H7 (cell line): Measurements from ENCODE around the gene CCR5. TPM values are rescaled to one million over a fixed set of nuclear protein-coding genes. Genes with fewer than 3 reads are reported as not detected.

Experiments
- DNase-seq: peaks from one replicate; pipeline ENCODE4 v3.0.0; 2012
- H3K27me3 ChIP-seq: 2 replicates; pipeline ENCODE4 v1.6.0; 2011; ENCODE audit warnings: mild to moderate bottlenecking, low read length; ENCODE audit not compliant: control insufficient read depth, insufficient read depth
- H3K36me3 ChIP-seq: replicated peaks from 2 replicates; pipeline ENCODE4 v1.5.1; 2011; ENCODE audit warnings: low read length; ENCODE audit not compliant: control insufficient read depth, insufficient read depth
- H3K4me3 ChIP-seq: 2 replicates; pipeline ENCODE4 v1.5.1; 2011; ENCODE audit warnings: low read depth, mild to moderate bottlenecking, control low read depth, low read length, moderate library complexity; ENCODE audit not compliant: insufficient read depth
- total RNA-seq: library from RNA; depleted of rRNA; stranded (reverse); fragments of >200 nt; shearing (Covaris generic); gene quantifications from 2 replicates; pipeline ENCODE4 v1.2.3, GENCODE V29; 2014

CCR5 gene
- total RNA-seq, 1 experiment from 2014 or later, result not detected

DNA sequence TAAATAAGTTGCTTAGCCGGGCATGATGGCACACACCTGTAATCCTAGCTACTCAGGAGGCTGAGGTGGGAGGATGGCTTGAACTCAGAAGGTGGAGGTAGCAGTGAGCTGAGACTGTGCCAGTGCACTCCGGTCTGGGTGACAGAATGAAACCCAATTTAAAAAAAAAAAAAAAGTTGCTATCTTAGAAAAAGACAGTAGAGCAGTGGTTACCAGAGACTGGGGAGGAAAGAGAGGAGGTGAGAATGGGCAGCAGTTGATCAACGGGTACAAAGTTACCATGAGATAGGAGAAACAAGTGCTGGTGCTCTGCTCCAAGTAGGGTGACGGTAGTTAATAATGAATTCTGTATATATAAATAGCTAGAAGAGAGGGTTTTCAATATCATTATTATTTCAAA lies 17.7 kb upstream of the CCR5 start:
- Histone ChIP-seq H3K36me3 (no peaks in the 10 kb centered on the region), H3K27me3 (no peaks in the 10 kb centered on the region), H3K4me3 (no peak overlapping the region)
- no peak for DNase-seq

GRCh38 chr3:46353647-46354410 lies 16.9 kb upstream of the CCR5 start, which contains the start of gene CCR2:
TSS of gene CCR2 (plus strand) at chr3:46354111. CDS start at chr3:46357528, 3,417 bp downstream.
- no peak for DNase-seq
- no peak within 1 kb of the TSS for H3K4me3 ChIP-seq
- H3K27me3 ChIP-seq, result no peaks in the 10 kb centered on the region
- H3K36me3 ChIP-seq, result no peaks in the 10 kb centered on the region

DNA sequence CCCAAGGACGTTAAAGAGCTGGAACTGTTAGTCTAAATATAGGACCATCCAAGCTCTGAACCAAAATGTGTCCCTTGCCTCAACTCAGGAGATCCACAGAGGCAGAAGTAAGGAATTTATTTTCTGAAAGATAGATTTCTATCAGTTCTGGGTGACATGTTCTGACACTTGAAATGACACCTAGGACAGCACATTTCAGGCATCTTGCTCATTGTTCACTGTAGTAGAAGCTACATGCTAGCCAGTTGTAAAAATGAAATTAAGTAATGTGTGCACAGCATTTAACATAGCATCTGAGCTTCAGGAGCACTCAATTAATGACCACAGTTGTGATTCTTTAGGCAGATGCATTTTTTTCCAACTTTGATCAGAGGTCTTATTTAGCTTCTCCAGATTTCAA lies 16.3 kb upstream of the CCR5 start:
- Histone ChIP-seq H3K27me3 (no peaks in the 10 kb centered on the region), H3K36me3 (no peaks in the 10 kb centered on the region), H3K4me3 (no peak overlapping the region)
- DNase-seq, result no peak

DNA sequence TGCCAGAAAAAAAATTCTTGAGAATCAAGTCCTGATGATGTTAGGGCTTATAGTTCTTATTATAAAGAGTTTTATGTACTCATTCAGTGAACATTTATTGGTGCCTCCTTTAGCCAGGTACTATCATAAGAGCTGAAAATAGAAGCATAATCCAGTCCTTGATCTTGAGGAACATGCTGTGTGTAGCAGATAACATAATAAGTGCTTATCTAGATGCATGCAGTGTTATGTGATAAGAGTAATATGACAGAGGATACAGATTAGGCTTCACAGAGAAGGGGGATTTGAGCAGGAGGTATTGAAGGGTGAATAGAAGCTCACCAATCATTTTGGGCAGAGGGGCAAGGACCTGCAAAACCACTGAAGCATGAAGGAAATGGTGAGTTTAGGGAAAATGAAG lies 15.8 kb upstream of the CCR5 start:
- H3K4me3 ChIP-seq, result no peak overlapping the region
- H3K27me3 ChIP-seq, result no peaks in the 10 kb centered on the region
- no peaks in the 10 kb centered on the region for H3K36me3 ChIP-seq
- DNase-seq, result no peak

GRCh38 chr3:46356276-46356675 lies 14.5 kb upstream of the CCR5 start:
- H3K27me3 ChIP-seq, result no peaks in the 10 kb centered on the region
- DNase-seq, result no peak
- no peak overlapping the region for H3K4me3 ChIP-seq
- no peaks in the 10 kb centered on the region for H3K36me3 ChIP-seq

GRCh38 chr3:46356909-46357308 lies 13.8 kb upstream of the CCR5 start:
- no peaks in the 10 kb centered on the region for H3K36me3 ChIP-seq
- no peaks in the 10 kb centered on the region for H3K27me3 ChIP-seq
- DNase-seq, result no peak
- no peak overlapping the region for H3K4me3 ChIP-seq

DNA sequence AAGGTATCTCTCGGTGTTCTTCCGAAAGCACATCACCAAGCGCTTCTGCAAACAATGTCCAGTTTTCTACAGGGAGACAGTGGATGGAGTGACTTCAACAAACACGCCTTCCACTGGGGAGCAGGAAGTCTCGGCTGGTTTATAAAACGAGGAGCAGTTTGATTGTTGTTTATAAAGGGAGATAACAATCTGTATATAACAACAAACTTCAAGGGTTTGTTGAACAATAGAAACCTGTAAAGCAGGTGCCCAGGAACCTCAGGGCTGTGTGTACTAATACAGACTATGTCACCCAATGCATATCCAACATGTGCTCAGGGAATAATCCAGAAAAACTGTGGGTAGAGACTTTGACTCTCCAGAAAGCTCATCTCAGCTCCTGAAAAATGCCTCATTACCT lies 12.3 kb upstream of the CCR5 start:
- no peak for DNase-seq
- no peaks in the 10 kb centered on the region for H3K27me3 ChIP-seq
- no peaks in the 10 kb centered on the region for H3K36me3 ChIP-seq

DNA sequence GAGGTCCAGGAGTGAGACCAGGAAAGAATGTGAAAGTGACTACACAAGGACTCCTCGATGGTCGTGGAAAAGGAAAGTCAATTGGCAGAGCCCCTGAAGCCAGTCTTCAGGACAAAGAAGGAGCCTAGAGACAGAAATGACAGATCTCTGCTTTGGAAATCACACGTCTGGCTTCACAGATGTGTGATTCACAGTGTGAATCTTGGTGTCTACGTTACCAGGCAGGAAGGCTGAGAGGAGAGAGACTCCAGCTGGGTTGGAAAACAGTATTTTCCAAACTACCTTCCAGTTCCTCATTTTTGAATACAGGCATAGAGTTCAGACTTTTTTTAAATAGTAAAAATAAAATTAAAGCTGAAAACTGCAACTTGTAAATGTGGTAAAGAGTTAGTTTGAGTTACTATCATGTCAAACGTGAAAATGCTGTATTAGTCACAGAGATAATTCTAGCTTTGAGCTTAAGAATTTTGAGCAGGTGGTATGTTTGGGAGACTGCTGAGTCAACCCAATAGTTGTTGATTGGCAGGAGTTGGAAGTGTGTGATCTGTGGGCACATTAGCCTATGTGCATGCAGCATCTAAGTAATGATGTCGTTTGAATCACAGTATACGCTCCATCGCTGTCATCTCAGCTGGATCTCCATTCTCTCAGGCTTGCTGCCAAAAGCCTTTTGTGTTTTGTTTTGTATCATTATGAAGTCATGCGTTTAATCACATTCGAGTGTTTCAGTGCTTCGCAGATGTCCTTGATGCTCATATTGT lies 10.8 kb upstream of the CCR5 start:
- no peak for DNase-seq
- Histone ChIP-seq H3K36me3 (no peaks in the 10 kb centered on the region), H3K4me3 (no peak overlapping the region), H3K27me3 (no peaks in the 10 kb centered on the region)

More for the DNA sequence above, 12.3 kb upstream of the CCR5 start:
- H3K4me3 ChIP-seq, result no peak overlapping the region

- Histone ChIP-seq H3K27me3 (no peaks in the 10 kb centered on the region), H3K4me3 (no peak overlapping the region), H3K36me3 (no peaks in the 10 kb centered on the region)
- no peak for DNase-seq
These were observed 9.8 kb upstream of the CCR5 start for GRCh38 chr3:46360907-46361306.

GRCh38 chr3:46361408-46362283 lies 9.1 kb upstream of the CCR5 start:
- Histone ChIP-seq H3K36me3 (no peaks in the 10 kb centered on the region), H3K27me3 (no peaks in the 10 kb centered on the region), H3K4me3 (no peak overlapping the region)
- no peak for DNase-seq

DNA sequence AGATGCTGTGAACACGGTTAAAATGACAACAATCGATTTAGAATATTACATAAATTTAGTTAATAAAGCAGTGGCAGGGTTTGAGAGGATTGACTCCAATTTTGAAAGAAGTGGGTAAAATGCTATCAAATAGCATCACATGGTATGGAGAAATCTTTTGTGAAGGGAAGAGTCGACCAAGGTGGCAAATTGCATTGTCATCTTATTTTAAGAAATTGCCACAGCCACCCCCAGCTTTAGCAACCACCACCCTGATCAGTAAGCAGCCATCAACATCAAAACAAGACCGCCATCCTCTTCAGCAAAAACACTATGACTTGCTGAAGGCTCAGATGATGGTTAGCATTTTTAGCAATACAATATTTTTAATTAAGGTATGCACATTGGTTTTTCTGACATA lies 5.7 kb upstream of the CCR5 start:
- Histone ChIP-seq H3K4me3 (no peak overlapping the region), H3K36me3 (no peaks in the 10 kb centered on the region), H3K27me3 (no peaks in the 10 kb centered on the region)
- no peak for DNase-seq

- no peak overlapping the region for H3K4me3 ChIP-seq
- H3K36me3 ChIP-seq, result no peaks in the 10 kb centered on the region
- H3K27me3 ChIP-seq, result no peaks in the 10 kb centered on the region
- no peak for DNase-seq
These were observed 4.8 kb upstream of the CCR5 start for GRCh38 chr3:46365737-46366524.

DNA sequence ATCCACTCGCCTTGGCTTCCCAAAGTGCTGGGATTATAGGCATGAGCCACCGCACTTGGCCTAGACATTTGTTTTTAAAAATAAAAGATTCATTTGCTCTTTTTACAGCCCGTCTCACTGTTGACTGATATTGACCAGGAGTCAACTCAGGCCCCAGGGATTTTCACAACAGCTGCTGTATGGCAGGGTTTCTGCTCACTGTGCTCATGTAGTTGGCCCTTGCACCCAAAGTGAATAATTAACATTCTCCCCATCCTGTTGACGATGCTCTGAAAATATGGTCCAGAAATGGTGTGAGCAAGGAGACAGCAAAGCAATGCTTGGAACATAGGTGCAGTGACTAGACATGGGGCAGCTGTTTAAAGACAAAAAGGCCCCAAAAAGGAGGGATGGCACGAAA lies 2.9 kb upstream of the CCR5 start:
- Histone ChIP-seq H3K4me3 (no peak overlapping the region), H3K36me3 (no peaks in the 10 kb centered on the region), H3K27me3 (no peaks in the 10 kb centered on the region)
- DNase-seq, result no peak

- no peaks in the 10 kb centered on the region for H3K36me3 ChIP-seq
- peak; percentile 60 for DNase-seq
These were observed 2.2 kb upstream of the CCR5 start for GRCh38 chr3:46368569-46368968.

More at GRCh38 chr3:46368569-46368968, 2.2 kb upstream of the CCR5 start:
- Histone ChIP-seq H3K27me3 (no peaks in the 10 kb centered on the region), H3K4me3 (no peak overlapping the region)
